Measurements from ENCODE around the gene TAGLN.

The TAGLN gene

DNA sequence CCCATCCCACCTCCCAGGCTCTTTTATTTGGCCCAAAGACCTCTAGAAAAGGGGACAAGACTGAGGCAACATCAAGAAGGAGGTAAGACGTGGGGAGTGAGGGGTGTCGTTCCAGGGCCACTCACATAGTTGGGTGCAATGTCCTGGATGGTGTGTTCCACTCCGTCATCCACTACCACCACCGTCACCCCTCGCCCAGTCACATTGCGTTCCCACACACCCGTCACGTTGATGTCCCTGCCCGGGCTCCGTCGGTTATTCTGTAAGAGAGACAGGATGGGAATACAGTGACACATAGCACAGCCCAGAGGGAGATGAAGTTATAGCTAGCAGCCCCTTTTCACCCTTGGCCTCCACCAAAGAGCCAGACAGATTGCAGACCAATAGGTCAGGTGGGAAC, 28.9 kb downstream of the TAGLN start:
- DNase-seq (ENCODE audit: insufficient read length, low spot score) = no peak
- FAIRE-seq = no peak
- TF ChIP-seq PAX5 (IDR thresholded peaks at IDR 0.05; ENCODE audit: insufficient read depth, low read length, severe bottlenecking) = no peak
- no peak for TF ChIP-seq POLR2A (IDR thresholded peaks at IDR 0.05; ENCODE audit: low read depth, low read length)
- no peak for TF ChIP-seq POU2F2 (IDR thresholded peaks at IDR 0.05; ENCODE audit: low read depth, low read length)
- TF ChIP-seq POLR2AphosphoS5 (IDR thresholded peaks at IDR 0.05; ENCODE audit: low read depth, low read length) = no peak
- TF ChIP-seq TAF1 (IDR thresholded peaks at IDR 0.05; ENCODE audit: low read depth, low read length) = no peak
- TF ChIP-seq SPI1 (IDR thresholded peaks at IDR 0.05; ENCODE audit: low read depth, low read length) = no peak

DNA sequence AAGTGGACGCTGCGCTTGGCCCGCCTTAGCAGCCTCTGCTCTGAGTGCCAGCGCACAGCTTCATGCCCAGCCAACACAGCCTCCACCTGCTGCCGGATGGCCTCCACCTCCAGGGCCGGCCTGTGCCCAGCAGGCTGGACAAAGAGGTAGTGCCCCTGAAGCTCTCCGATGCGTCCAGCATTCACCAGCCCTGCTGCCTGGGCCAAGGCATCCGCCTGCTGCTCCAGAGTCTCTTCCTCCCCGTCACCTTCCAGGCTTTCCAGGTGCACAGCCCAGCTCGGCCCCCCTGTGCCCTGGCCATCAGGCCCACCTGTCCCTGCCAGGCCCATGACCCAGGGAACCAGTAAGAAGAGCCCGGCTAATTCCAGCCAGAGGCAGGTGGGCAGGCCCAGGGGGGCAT, 30.2 kb downstream of the TAGLN start:
- DNase-seq (ENCODE audit: insufficient read length, low spot score) (no peak), FAIRE-seq (no peak)
- TF ChIP-seq POU2F2 (IDR thresholded peaks at IDR 0.05; ENCODE audit: low read depth, low read length) (no peak), POLR2A (IDR thresholded peaks at IDR 0.05; ENCODE audit: low read depth, low read length) (no peak), TAF1 (IDR thresholded peaks at IDR 0.05; ENCODE audit: low read depth, low read length) (no peak), SPI1 (IDR thresholded peaks at IDR 0.05; ENCODE audit: low read depth, low read length) (no peak), POLR2AphosphoS5 (IDR thresholded peaks at IDR 0.05; ENCODE audit: low read depth, low read length) (no peak), PAX5 (IDR thresholded peaks at IDR 0.05; ENCODE audit: insufficient read depth, low read length, severe bottlenecking) (no peak)

DNA sequence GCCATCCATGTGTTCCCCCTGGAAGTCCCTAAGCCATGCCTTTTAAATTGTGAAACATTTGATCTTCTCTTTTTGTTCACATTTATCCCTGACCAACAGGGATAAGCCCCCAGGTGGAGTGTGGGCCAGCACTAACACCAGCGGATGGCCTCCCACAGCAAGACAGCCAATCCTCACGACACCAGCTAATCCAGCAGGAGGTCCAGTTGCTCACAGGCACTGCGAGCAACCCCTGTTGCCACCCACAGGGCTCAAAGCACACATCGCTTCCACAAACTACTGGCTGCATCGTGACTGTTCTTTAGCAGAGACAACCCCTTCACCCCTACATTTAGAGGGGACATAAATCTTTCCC, 30.7 kb downstream of the TAGLN start:
- DNase-seq (ENCODE audit: insufficient read length, low spot score) (no peak), FAIRE-seq (no peak)
- TF ChIP-seq SPI1 (IDR thresholded peaks at IDR 0.05; ENCODE audit: low read depth, low read length) (no peak), POLR2A (IDR thresholded peaks at IDR 0.05; ENCODE audit: low read depth, low read length) (no peak), POU2F2 (IDR thresholded peaks at IDR 0.05; ENCODE audit: low read depth, low read length) (no peak), POLR2AphosphoS5 (IDR thresholded peaks at IDR 0.05; ENCODE audit: low read depth, low read length) (no peak), PAX5 (IDR thresholded peaks at IDR 0.05; ENCODE audit: insufficient read depth, low read length, severe bottlenecking) (no peak), TAF1 (IDR thresholded peaks at IDR 0.05; ENCODE audit: low read depth, low read length) (no peak)

DNA sequence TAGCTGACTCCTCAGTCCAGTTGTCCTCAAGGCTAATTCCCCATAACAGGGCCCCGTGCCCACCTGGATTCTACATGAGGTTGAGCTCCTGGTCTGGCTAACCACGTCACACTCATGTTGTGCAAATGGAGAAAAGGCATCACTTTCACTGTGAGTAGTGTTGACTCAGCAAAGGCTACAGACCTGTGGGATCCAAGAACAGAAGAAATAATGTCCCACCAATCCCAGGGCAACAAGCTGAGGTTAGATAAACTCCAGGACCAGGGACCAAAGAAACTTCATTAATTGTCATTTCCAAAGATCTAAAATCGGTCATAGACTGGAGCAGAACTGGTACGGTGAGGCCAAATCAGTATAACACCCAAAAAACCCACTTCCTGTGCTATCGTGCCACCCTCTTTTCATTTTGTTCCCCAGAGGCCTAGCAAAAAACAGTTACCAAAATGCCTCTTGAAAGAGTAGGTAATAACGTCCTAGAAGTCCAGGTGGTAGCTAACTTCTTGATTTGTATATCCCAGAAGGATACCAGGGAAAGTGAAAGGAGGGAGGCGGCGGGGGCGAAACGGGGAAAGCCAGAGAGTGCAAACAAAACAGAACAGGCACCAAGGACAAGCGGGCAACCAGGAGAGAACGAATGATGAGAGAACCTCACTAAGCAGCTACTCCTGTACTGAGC, 31.3 kb downstream of the TAGLN start:
- peak; percentile 94 for FAIRE-seq
- 0 out of 2 replicates have a peak, but pooled peaks have one; percentile 32 for TF ChIP-seq POLR2AphosphoS5 (IDR thresholded peaks at IDR 0.05; ENCODE audit: low read depth, low read length)
- TF ChIP-seq PAX5 (IDR thresholded peaks at IDR 0.05; ENCODE audit: insufficient read depth, low read length, severe bottlenecking) = no peak
- no peak for TF ChIP-seq POU2F2 (IDR thresholded peaks at IDR 0.05; ENCODE audit: low read depth, low read length)
- TF ChIP-seq POLR2A (IDR thresholded peaks at IDR 0.05; ENCODE audit: low read depth, low read length) = no peak; the same call in 1 of the 2 replicates
- TF ChIP-seq TAF1 (IDR thresholded peaks at IDR 0.05; ENCODE audit: low read depth, low read length) = peak; percentile 55; the same call in 1 of the 2 replicates
- TF ChIP-seq SPI1 (IDR thresholded peaks at IDR 0.05; ENCODE audit: low read depth, low read length) = peak; percentile 51

DNA sequence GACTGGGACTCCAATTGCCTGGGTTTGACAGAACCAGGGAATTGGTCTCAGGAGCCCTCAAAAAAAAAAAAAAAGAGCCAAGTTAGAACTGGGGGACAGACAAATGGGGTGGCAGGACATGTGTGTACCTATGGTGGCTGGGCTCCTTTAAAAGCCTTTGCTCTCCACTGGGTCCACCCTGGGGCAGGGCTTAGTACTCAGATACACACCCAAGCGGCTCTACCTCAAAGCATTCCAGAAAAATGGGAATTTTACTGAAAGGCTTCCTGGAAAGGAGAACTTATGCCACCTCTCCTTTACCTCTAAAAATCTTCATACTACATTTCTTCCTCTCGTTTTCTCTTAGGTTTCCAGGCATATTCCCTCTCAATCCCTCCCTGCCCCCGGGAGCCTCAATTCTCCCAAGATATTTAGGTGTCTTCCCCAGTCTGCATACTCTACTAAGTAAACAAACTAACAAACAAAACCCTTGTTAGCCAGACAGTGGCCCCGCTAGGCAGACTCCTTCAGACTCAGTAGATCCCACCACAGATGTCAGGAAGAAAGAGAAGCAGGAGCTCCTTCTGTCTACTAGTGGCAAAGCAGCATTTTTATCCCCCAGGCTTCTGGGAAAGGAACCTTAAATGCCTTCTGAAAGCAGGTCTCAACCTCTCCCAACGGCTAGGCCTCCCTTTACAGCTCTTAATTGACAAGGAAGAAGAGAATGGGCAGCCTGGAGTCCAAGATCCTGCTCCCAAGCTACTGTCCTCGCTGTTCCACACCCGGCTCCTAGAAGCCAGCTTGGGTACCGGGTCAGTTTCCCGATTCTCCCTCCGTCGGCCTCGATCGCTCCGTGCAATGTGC, 32.0 kb downstream of the TAGLN start:
- TF ChIP-seq TAF1 (IDR thresholded peaks at IDR 0.05; ENCODE audit: low read depth, low read length) = no peak
- TF ChIP-seq SPI1 (IDR thresholded peaks at IDR 0.05; ENCODE audit: low read depth, low read length) = no peak
- TF ChIP-seq PAX5 (IDR thresholded peaks at IDR 0.05; ENCODE audit: insufficient read depth, low read length, severe bottlenecking) = no peak
- DNase-seq (ENCODE audit: insufficient read length, low spot score) (no peak), FAIRE-seq (no peak)

More for the DNA sequence above, 31.3 kb downstream of the TAGLN start:
- peak; percentile 37 for DNase-seq (ENCODE audit: insufficient read length, low spot score)

DNA sequence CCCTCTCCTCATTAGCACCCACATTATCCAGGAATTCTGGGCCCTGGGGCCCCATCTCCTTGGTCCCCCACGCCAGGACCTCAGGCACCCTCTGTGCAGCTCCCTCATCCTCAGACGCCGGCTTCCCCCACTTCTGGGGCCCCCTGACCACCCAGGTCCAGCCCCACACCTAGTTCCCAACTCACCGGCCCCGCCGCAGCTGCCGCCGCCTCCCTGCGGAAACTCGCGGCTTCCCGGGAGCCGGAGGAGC, 32.6 kb downstream of the TAGLN start, which contains the start of gene PCSK7:
Gene PCSK7, minus strand, starts transcription at position 232 of the 250 bp plus-strand sequence. CDS start 2,229 bp downstream, outside the sequence.
- no peak for TF ChIP-seq SPI1 (IDR thresholded peaks at IDR 0.05; ENCODE audit: low read depth, low read length)
- no peak; the same call in 1 of the 2 replicates for TF ChIP-seq TAF1 (IDR thresholded peaks at IDR 0.05; ENCODE audit: low read depth, low read length)
- TF ChIP-seq POU2F2 (IDR thresholded peaks at IDR 0.05; ENCODE audit: low read depth, low read length) = no peak
- no peak for TF ChIP-seq PAX5 (IDR thresholded peaks at IDR 0.05; ENCODE audit: insufficient read depth, low read length, severe bottlenecking)
- DNase-seq (ENCODE audit: insufficient read length, low spot score) (no peak), FAIRE-seq (no peak)

DNA sequence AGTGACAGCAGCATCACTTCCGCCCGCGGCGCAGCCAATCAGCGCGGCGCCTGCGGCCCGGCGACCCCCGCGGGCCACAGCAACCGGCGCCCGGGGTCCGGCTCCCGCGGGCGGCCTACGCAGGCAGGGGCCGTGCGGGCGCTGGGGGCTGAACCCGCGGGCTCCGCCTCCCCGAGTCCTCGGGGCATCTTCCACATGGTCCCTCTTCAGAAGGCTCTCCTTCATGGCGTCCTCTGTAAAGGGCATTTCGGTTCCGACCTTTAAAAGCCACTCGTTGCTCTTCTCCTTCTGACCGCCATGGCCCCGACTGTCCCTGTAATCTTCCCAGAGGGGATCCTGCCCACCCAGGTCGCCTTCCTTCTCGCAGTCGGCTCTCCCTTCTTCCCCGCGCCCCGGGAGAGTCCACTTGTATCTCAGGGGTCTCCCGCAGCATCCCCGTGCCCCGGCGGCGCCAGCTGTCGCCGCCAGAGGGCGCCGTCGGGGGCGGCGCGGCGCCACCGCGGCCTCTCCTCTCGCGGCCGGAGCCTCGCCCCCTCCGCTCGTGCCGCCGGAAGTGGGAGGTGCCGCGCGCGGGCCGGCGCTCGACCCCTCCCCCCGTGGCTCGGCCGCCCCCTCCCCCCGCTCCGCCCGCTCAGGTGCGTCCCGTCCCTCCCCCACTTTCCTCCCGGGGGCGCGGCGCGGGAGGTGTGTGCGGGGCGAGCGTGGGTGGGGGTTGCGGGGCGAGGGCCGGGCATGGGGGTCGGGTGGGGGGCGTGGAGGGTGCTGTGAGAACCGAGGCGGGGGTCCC, 33.1 kb downstream of the TAGLN start, which contains the start of gene RNF214:
Gene RNF214, plus strand, starts transcription at position 580 of the 787 bp plus-strand sequence. CDS start 1,602 bp downstream, outside the sequence.
- TF ChIP-seq PAX5 (IDR thresholded peaks at IDR 0.05; ENCODE audit: insufficient read depth, low read length, severe bottlenecking) = no peak
- peak; percentile 46; the same call in 1 of the 2 replicates for TF ChIP-seq SPI1 (IDR thresholded peaks at IDR 0.05; ENCODE audit: low read depth, low read length)
- TF ChIP-seq POLR2A (IDR thresholded peaks at IDR 0.05; ENCODE audit: low read depth, low read length) = no peak
- no peak for TF ChIP-seq POU2F2 (IDR thresholded peaks at IDR 0.05; ENCODE audit: low read depth, low read length)
- TF ChIP-seq TAF1 (IDR thresholded peaks at IDR 0.05; ENCODE audit: low read depth, low read length) = no peak
- TF ChIP-seq POLR2AphosphoS5 (IDR thresholded peaks at IDR 0.05; ENCODE audit: low read depth, low read length) = peak; percentile 43; the same call in 1 of the 2 replicates
- FAIRE-seq = peak; percentile 97
- peak; percentile 96 for DNase-seq (ENCODE audit: insufficient read length, low spot score)

DNA sequence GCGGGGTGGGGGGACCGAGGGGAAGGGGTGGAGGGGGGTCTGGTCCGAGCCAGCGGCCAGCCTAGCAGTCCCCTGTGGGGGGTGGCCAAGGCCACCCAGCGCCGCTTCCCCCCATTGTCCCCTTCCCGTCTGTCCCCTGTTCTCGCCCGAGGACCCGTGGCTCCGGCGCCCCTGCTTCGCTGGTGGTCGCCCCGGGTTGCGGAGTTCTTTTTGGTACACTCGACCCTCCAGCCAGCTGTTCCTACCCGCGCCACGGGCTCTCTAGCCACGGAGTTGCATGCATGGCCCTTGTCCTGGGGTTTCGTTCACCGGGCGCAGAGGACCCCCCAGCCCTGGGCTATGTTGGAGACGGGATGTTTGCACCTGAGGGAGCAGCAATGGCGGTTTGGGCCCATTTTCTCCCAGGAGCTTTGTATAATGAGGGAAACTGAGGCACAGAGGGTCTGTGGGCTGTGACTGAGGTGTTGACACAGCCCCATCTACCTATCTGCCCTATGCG, 33.8 kb downstream of the TAGLN start:
- DNase-seq (ENCODE audit: insufficient read length, low spot score) = peak; percentile 41
- peak; percentile 54 for FAIRE-seq
- no peak for TF ChIP-seq SPI1 (IDR thresholded peaks at IDR 0.05; ENCODE audit: low read depth, low read length)
- TF ChIP-seq POLR2AphosphoS5 (IDR thresholded peaks at IDR 0.05; ENCODE audit: low read depth, low read length) = no peak
- no peak for TF ChIP-seq POLR2A (IDR thresholded peaks at IDR 0.05; ENCODE audit: low read depth, low read length)
- TF ChIP-seq POU2F2 (IDR thresholded peaks at IDR 0.05; ENCODE audit: low read depth, low read length) = no peak
- no peak for TF ChIP-seq TAF1 (IDR thresholded peaks at IDR 0.05; ENCODE audit: low read depth, low read length)
- TF ChIP-seq PAX5 (IDR thresholded peaks at IDR 0.05; ENCODE audit: insufficient read depth, low read length, severe bottlenecking) = no peak
